Prostate gland (tissue), 2 donors: ENCODE measurements around the gene HES3. TPM values are rescaled to one million over a fixed set of nuclear protein-coding genes. Genes with fewer than 3 reads are reported as not detected.

Experiments
- DNase-seq: peaks from one replicate; pipeline ENCODE4 v3.0.0-alpha.2; 2019; ENCODE audit warnings: low spot score
- H3K27ac ChIP-seq, 2 donors: fragments of 200-600 bp; sonication (generic); 2 replicates each; pipeline ENCODE4 v1.5.1; 2017 to 2019
- H3K27me3 ChIP-seq: fragments of 200-600 bp; sonication (generic); replicated peaks from 2 replicates; pipeline ENCODE4 v1.5.1; 2019; ENCODE audit not compliant: insufficient read depth
- H3K36me3 ChIP-seq, 2 donors: fragments of 200-600 bp; sonication (generic); 1 replicate in 1 of 2; 2 replicates in 1 of 2; pipeline versions ENCODE4 v1.5.1 to v1.8.1; 2017 to 2019
- H3K4me1 ChIP-seq: fragments of 200-600 bp; sonication (generic); replicated peaks from 2 replicates; pipeline ENCODE4 v1.5.1; 2019
- H3K4me3 ChIP-seq, 2 donors: fragments of 200-600 bp; sonication (generic); 2 replicates each; pipeline ENCODE4 v1.5.1; 2017 to 2019
- H3K9me3 ChIP-seq: fragments of 200-600 bp; sonication (generic); 2 replicates; pipeline ENCODE4 v1.5.1; 2017
- CTCF ChIP-seq, 4 experiments: fragments of 200-600 bp in 2 of 4; fragments of 450-650 bp in 2 of 4; sonication (generic) in 2 of 4; IDR thresholded peaks; 1 replicate in 3 of 4; 2 replicates in 1 of 4; pipeline ENCODE4 v1.5.1; 2016 to 2019; ENCODE audit warnings: antibody characterized with exemption in 4 of 4, mild to moderate bottlenecking in 2 of 4, moderate library complexity in 2 of 4
- POLR2A ChIP-seq: fragments of 450-650 bp; IDR thresholded peaks from one replicate; pipeline ENCODE4 v1.6.1; 2016; ENCODE audit warnings: antibody characterized with exemption, mild to moderate bottlenecking
- POLR2AphosphoS5 ChIP-seq: sonication (generic); formaldehyde crosslinking; IDR thresholded peaks from one replicate; pipeline ENCODE4 v1.6.1; 2017; ENCODE audit warnings: antibody characterized with exemption
- WGBS: methylation state at CpG from one replicate; pipeline ENCODE4 v1.1.5; 2018; 5-methylcytosine and 5-hydroxymethylcytosine counted together
- intact Hi-C: fragments of 100-400 bp; cut with DNase I; formaldehyde crosslinking; loops from one replicate; pipeline ENCODE4 v1.14.2; 2022
- total RNA-seq, 2 donors: library from RNA; depleted of rRNA; stranded (reverse); fragments of >200 nt; gene quantifications; one replicate each; pipeline ENCODE4 v1.1.0, GENCODE V29; 2016

The HES3 gene
- total RNA-seq, 2 donors from 2014 or later = not detected

- H3K36me3 ChIP-seq = peaks cover 0 to 16% of the 10 kb centered on the region in 2 donors
- intact Hi-C loops = no loop called here
- no peak for DNase-seq
- H3K9me3 ChIP-seq = no peaks in the 10 kb centered on the region
- H3K4me1 ChIP-seq = no peaks in the 10 kb centered on the region
- 92% methylated on average over 8 of the region's 8 CpGs for WGBS
- TF ChIP-seq POLR2A = no peak
- no peak for TF ChIP-seq POLR2AphosphoS5
- TF ChIP-seq CTCF (IDR thresholded peaks at IDR 0.05) = no peak
- H3K27me3 ChIP-seq = no peaks in the 10 kb centered on the region
- no peak overlapping the region for H3K4me3 ChIP-seq
- no peak overlapping the region for H3K27ac ChIP-seq
Measured at GRCh38 chr1:6225651-6226050, 18.3 kb upstream of the HES3 start.

DNA sequence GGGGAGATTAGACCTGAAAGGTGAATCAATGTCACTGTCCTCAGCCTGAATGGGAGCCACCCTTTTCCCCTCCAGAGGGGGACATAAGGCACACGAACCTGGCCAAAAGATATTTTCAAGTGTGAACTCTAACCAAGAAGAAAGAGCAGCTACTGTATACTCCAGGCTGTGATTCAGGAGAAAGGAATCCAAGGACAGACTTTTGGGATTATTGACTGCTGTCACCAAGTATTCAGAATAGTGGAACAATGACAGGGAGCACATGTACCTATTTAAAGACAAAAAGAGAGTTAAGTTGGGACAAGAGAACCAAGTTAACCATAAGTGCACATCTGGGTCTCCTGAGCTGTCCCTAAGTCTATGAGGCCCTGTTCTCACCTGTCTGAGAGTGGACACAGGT is 10.6 kb upstream of the HES3 start:
- Histone ChIP-seq H3K36me3 (no peaks in the 10 kb centered on the region), H3K4me1 (peaks cover 6% of the 10 kb centered on the region), H3K4me3 (no peak overlapping the region), H3K27me3 (no peaks in the 10 kb centered on the region), H3K9me3 (no peaks in the 10 kb centered on the region), H3K27ac (no peak overlapping the region)
- intact Hi-C loops = no loop called here
- TF ChIP-seq POLR2AphosphoS5 (no peak), POLR2A (no peak), CTCF (IDR thresholded peaks at IDR 0.05) (no peak)
- WGBS = 50% methylated on average over 1 of the region's 1 CpG
- DNase-seq = no peak

DNA sequence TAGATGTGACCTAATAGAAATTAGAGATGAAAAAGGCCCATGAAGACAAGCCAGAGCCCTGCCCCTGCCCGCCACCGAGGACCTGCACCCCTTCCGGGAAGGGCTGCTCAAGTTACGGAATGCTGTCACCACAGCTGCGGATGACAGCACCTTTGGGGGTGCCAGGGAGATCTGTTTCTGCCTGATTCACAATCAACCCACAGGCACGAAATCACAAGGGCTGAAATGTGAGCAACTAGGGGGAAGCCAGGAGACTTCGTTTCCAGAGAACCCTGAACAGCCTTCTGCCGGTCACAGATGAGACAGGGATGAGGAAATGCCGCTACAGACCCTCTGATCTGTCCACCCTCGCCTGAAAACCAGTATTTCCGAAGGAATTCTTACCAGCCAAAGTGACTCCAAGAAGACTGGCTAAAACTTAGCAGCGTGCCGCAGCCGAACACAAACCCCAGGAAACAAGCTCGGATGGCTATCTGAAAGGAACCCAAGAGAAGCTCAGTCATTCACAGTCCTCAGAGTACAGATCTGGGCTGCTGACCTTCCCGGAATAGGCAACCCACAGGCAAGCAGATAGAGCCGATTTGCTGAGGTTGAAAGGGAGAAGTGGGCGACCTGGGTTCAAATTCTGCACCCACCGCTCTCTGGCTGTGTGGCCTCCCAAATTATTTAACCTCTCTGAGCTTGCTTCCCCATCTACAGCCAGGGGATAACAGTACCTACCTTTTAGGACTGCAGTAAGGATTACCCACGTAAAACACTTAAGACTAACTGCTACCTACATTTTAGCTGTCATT is 9.3 kb upstream of the HES3 start:
- peaks cover 6% of the 10 kb centered on the region for H3K4me1 ChIP-seq
- H3K4me3 ChIP-seq = peak overlapping the region; percentile 72 to 92
- no peaks in the 10 kb centered on the region for H3K36me3 ChIP-seq
- H3K9me3 ChIP-seq = no peaks in the 10 kb centered on the region
- 30% methylated on average over 20 of the region's 20 CpGs for WGBS
- DNase-seq = no peak
- TF ChIP-seq POLR2A = no peak
- TF ChIP-seq CTCF (IDR thresholded peaks at IDR 0.05) = no peak
- no peak for TF ChIP-seq POLR2AphosphoS5
- no peaks in the 10 kb centered on the region for H3K27me3 ChIP-seq
- intact Hi-C loops = no loop called here
- H3K27ac ChIP-seq = no peak overlapping the region

DNA sequence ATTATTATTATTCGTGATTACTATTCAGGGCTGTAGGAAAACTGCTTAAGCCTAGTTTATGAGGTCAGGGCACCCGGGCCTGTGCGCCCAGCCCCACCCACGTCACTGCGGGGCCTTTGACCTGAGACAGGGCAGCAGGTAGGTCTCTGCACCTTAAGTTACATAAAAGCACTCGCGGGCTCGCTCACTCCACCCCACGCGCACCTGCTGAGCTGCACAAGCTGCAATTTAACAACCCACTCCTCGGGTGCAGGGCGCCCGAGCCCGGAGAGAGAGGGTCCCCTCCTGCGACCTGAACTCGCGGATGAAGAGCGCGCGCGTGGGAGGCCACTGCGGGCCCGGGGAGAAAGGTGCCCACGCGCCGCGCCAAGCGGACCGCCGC is 8.7 kb upstream of the HES3 start:
- no peak for TF ChIP-seq POLR2AphosphoS5
- no peak for TF ChIP-seq CTCF (IDR thresholded peaks at IDR 0.05)
- no peak for TF ChIP-seq POLR2A
- no peaks in the 10 kb centered on the region for H3K9me3 ChIP-seq
- no peaks in the 10 kb centered on the region for H3K27me3 ChIP-seq
- 0% methylated on average over 7 of the region's 30 CpGs for WGBS
- no peaks in the 10 kb centered on the region for H3K36me3 ChIP-seq
- peaks cover 6% of the 10 kb centered on the region for H3K4me1 ChIP-seq
- peak overlapping the region in 1 of 2 donors; percentile 57 for H3K27ac ChIP-seq
- H3K4me3 ChIP-seq = peak overlapping the region; percentile 72 to 92
- intact Hi-C loops = no loop called here
- DNase-seq = no peak

- TF ChIP-seq CTCF (IDR thresholded peaks at IDR 0.05) (no peak), POLR2A (no peak), POLR2AphosphoS5 (no peak)
- 97% methylated on average over 4 of the region's 4 CpGs for WGBS
- DNase-seq = no peak
Measured at GRCh38 chr1:6237093-6237492, 6.9 kb upstream of the HES3 start.

More at GRCh38 chr1:6237093-6237492, 6.9 kb upstream of the HES3 start:
- no peak overlapping the region for H3K4me3 ChIP-seq
- H3K27ac ChIP-seq = no peak overlapping the region
- H3K27me3 ChIP-seq = peaks cover 7% of the 10 kb centered on the region
- H3K9me3 ChIP-seq = no peaks in the 10 kb centered on the region
- intact Hi-C loops = no loop called here
- H3K4me1 ChIP-seq = peaks cover 11% of the 10 kb centered on the region
- no peaks in the 10 kb centered on the region for H3K36me3 ChIP-seq
